Stimulated activated effector memory CD8-positive, alpha-beta T cell treated with anti-CD3 and anti-CD28 coated beads, Interleukin-12 subunit alpha, Interleukin-12 subunit beta, amount 100 ng/mL, for 72 hours (primary cell): ENCODE results near the gene SDK2.

Experiments used
- ATAC-seq: fragments of 150-1000 bp; cut with Tn5 transposase; 2 replicates; pipeline ENCODE4 v1.10.0; 2021
- DNase-seq, 2 donors: peaks; one replicate each; pipeline ENCODE4 v3.0.0; 2021 to 2022; ENCODE audit warnings: low spot score in 2 of 2
- H3K27ac Mint-ChIP-seq: one replicate; pipeline ENCODE4 v1.8.0; 2022; ENCODE audit warnings: mild to moderate bottlenecking, mixed read lengths
- H3K36me3 Mint-ChIP-seq: one replicate; pipeline ENCODE4 v1.8.0; 2022; ENCODE audit warnings: mild to moderate bottlenecking, mixed read lengths
- H3K4me1 Mint-ChIP-seq: one replicate; pipeline ENCODE4 v1.8.0; 2022; ENCODE audit warnings: mixed read lengths
- H3K4me3 Mint-ChIP-seq: one replicate; pipeline ENCODE4 v1.8.0; 2022; ENCODE audit warnings: mild to moderate bottlenecking, mixed read lengths
- H3K9me3 Mint-ChIP-seq: one replicate; pipeline ENCODE4 v1.8.0; 2022; ENCODE audit warnings: mixed read lengths

The SDK2 gene

GRCh38 chr17:73498886-73499554, 145.2 kb downstream of the SDK2 start:
- no peak for DNase-seq
- H3K27ac Mint-ChIP-seq: no peak overlapping the region
- H3K9me3 Mint-ChIP-seq: no peaks in the 10 kb centered on the region
- H3K4me3 Mint-ChIP-seq: no peak overlapping the region
- no peak for ATAC-seq
- H3K36me3 Mint-ChIP-seq: no peaks in the 10 kb centered on the region
- H3K4me1 Mint-ChIP-seq: peaks cover 5% of the 10 kb centered on the region

GRCh38 chr17:73498176-73498575, 146.1 kb downstream of the SDK2 start:
- Mint-ChIP-seq H3K36me3 (no peaks in the 10 kb centered on the region), H3K27ac (no peak overlapping the region), H3K4me3 (no peak overlapping the region), H3K9me3 (no peaks in the 10 kb centered on the region), H3K4me1 (peaks cover 5% of the 10 kb centered on the region)
- no peak for ATAC-seq
- DNase-seq: no peak

GRCh38 chr17:73497721-73498120, 146.5 kb downstream of the SDK2 start:
- ATAC-seq (no peak), DNase-seq (no peak)
- H3K9me3 Mint-ChIP-seq: no peaks in the 10 kb centered on the region
- H3K4me1 Mint-ChIP-seq: peaks cover 5% of the 10 kb centered on the region
- H3K36me3 Mint-ChIP-seq: no peaks in the 10 kb centered on the region
- H3K4me3 Mint-ChIP-seq: no peak overlapping the region
- H3K27ac Mint-ChIP-seq: no peak overlapping the region

GRCh38 chr17:73496232-73496631, 148.0 kb downstream of the SDK2 start:
- no peaks in the 10 kb centered on the region for H3K9me3 Mint-ChIP-seq
- H3K4me3 Mint-ChIP-seq: no peak overlapping the region
- H3K36me3 Mint-ChIP-seq: no peaks in the 10 kb centered on the region
- ATAC-seq: no peak
- H3K27ac Mint-ChIP-seq: no peak overlapping the region
- peaks cover 5% of the 10 kb centered on the region for H3K4me1 Mint-ChIP-seq
- DNase-seq: no peak

- Mint-ChIP-seq H3K9me3 (no peaks in the 10 kb centered on the region), H3K36me3 (no peaks in the 10 kb centered on the region), H3K4me1 (peaks cover 5% of the 10 kb centered on the region), H3K27ac (no peak overlapping the region), H3K4me3 (no peak overlapping the region)
- DNase-seq (no peak), ATAC-seq (no peak)
Observed at GRCh38 chr17:73495641-73496040, 148.6 kb downstream of the SDK2 start.

- Mint-ChIP-seq H3K27ac (no peak overlapping the region), H3K4me1 (no peaks in the 10 kb centered on the region), H3K9me3 (no peaks in the 10 kb centered on the region), H3K36me3 (no peaks in the 10 kb centered on the region), H3K4me3 (no peak overlapping the region)
- DNase-seq (no peak), ATAC-seq (no peak)
Observed at GRCh38 chr17:73494950-73495349, 149.3 kb downstream of the SDK2 start.

GRCh38 chr17:73493956-73494926, 150.0 kb downstream of the SDK2 start:
- no peak for DNase-seq
- H3K36me3 Mint-ChIP-seq: no peaks in the 10 kb centered on the region
- no peaks in the 10 kb centered on the region for H3K4me1 Mint-ChIP-seq
- ATAC-seq: no peak
- no peaks in the 10 kb centered on the region for H3K9me3 Mint-ChIP-seq
- H3K27ac Mint-ChIP-seq: no peak overlapping the region
- no peak overlapping the region for H3K4me3 Mint-ChIP-seq

- DNase-seq: no peak
- ATAC-seq: no peak
- H3K36me3 Mint-ChIP-seq: no peaks in the 10 kb centered on the region
Observed at GRCh38 chr17:73492821-73493814, 151.1 kb downstream of the SDK2 start.

GRCh38 chr17:73492125-73492820, 152.0 kb downstream of the SDK2 start:
- DNase-seq: no peak
- no peaks in the 10 kb centered on the region for H3K9me3 Mint-ChIP-seq
- no peaks in the 10 kb centered on the region for H3K36me3 Mint-ChIP-seq

More at GRCh38 chr17:73492821-73493814, 151.1 kb downstream of the SDK2 start:
- no peak overlapping the region for H3K4me3 Mint-ChIP-seq
- H3K4me1 Mint-ChIP-seq: no peaks in the 10 kb centered on the region
- no peak overlapping the region for H3K27ac Mint-ChIP-seq
- no peaks in the 10 kb centered on the region for H3K9me3 Mint-ChIP-seq

GRCh38 chr17:73491648-73492047, 152.6 kb downstream of the SDK2 start:
- no peak overlapping the region for H3K4me3 Mint-ChIP-seq
- H3K9me3 Mint-ChIP-seq: no peaks in the 10 kb centered on the region
- no peaks in the 10 kb centered on the region for H3K4me1 Mint-ChIP-seq
- ATAC-seq (no peak), DNase-seq (no peak)
- H3K36me3 Mint-ChIP-seq: no peaks in the 10 kb centered on the region
- H3K27ac Mint-ChIP-seq: no peak overlapping the region

More at GRCh38 chr17:73492125-73492820, 152.0 kb downstream of the SDK2 start:
- ATAC-seq: no peak
- Mint-ChIP-seq H3K4me3 (no peak overlapping the region), H3K27ac (no peak overlapping the region), H3K4me1 (no peaks in the 10 kb centered on the region)

GRCh38 chr17:73490851-73491250, 153.4 kb downstream of the SDK2 start:
- Mint-ChIP-seq H3K4me3 (no peak overlapping the region), H3K9me3 (no peaks in the 10 kb centered on the region), H3K27ac (no peak overlapping the region), H3K36me3 (no peaks in the 10 kb centered on the region), H3K4me1 (no peaks in the 10 kb centered on the region)
- DNase-seq (no peak), ATAC-seq (no peak)

GRCh38 chr17:73489991-73490390, 154.3 kb downstream of the SDK2 start:
- H3K9me3 Mint-ChIP-seq: peaks cover 4% of the 10 kb centered on the region
- H3K4me3 Mint-ChIP-seq: no peak overlapping the region
- no peak overlapping the region for H3K27ac Mint-ChIP-seq
- ATAC-seq (no peak), DNase-seq (no peak)
- H3K4me1 Mint-ChIP-seq: no peaks in the 10 kb centered on the region
- H3K36me3 Mint-ChIP-seq: no peaks in the 10 kb centered on the region

GRCh38 chr17:73489333-73489732, 154.9 kb downstream of the SDK2 start:
- ATAC-seq: no peak

GRCh38 chr17:73485130-73485529, 159.1 kb downstream of the SDK2 start:
- Mint-ChIP-seq H3K4me1 (no peaks in the 10 kb centered on the region), H3K4me3 (no peak overlapping the region), H3K36me3 (no peaks in the 10 kb centered on the region), H3K9me3 (peaks cover 8% of the 10 kb centered on the region), H3K27ac (no peak overlapping the region)
- DNase-seq (no peak), ATAC-seq (no peak)

More at GRCh38 chr17:73489333-73489732, 154.9 kb downstream of the SDK2 start:
- DNase-seq: no peak
- Mint-ChIP-seq H3K36me3 (no peaks in the 10 kb centered on the region), H3K4me3 (no peak overlapping the region), H3K27ac (no peak overlapping the region), H3K9me3 (peaks cover 8% of the 10 kb centered on the region), H3K4me1 (no peaks in the 10 kb centered on the region)
